Astrocyte of the spinal cord (primary cell): ENCODE measurements around the gene KLHL13.

ENCODE experiments used
- DNase-seq: peaks from one replicate; pipeline ENCODE4 v3.0.0; 2011; ENCODE audit warnings: low read depth, low spot score
- H3K4me3 ChIP-seq: 2 replicates; pipeline ENCODE4 v1.5.1; 2011; ENCODE audit warnings: low read depth, mild to moderate bottlenecking, low read length, moderate library complexity
- in situ Hi-C: cut with HindIII; loops from 2 replicates; pipeline ENCODE4 v1.10.0; 2017; ENCODE audit warnings: low sequenced_read_pairs
- TF ChIP-seq, protein P1 (sequence below): IDR thresholded peaks from 2 replicates; pipeline ENCODE4 v1.5.1; 2012; ENCODE audit warnings: low read depth, mild to moderate bottlenecking, low read length, inconsistent platforms

Gene KLHL13

DNA sequence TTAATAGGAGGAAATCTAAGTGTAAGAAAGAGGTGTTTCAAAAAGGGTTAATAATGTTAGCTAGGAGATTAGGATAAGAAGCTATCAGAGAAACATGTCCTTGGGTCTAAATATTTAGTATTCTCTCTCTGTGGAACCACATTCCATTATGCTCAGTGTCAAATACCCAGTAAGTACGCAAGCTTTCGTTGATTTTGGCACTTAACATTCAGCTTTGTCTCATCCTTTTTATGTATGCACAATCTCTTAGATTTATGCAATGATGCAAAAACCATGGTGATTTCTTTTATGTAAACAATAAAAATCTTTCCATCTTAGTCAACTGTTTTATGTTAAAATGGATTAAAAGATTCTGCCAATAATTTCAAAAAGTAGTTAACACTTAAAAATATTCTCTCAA lies 129.2 kb downstream of the KLHL13 start:
- in situ Hi-C loops = no loop called here
- TF ChIP-seq, protein P1, sequence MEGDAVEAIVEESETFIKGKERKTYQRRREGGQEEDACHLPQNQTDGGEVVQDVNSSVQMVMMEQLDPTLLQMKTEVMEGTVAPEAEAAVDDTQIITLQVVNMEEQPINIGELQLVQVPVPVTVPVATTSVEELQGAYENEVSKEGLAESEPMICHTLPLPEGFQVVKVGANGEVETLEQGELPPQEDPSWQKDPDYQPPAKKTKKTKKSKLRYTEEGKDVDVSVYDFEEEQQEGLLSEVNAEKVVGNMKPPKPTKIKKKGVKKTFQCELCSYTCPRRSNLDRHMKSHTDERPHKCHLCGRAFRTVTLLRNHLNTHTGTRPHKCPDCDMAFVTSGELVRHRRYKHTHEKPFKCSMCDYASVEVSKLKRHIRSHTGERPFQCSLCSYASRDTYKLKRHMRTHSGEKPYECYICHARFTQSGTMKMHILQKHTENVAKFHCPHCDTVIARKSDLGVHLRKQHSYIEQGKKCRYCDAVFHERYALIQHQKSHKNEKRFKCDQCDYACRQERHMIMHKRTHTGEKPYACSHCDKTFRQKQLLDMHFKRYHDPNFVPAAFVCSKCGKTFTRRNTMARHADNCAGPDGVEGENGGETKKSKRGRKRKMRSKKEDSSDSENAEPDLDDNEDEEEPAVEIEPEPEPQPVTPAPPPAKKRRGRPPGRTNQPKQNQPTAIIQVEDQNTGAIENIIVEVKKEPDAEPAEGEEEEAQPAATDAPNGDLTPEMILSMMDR = no peak
- H3K4me3 ChIP-seq = no peak overlapping the region
- no peak for DNase-seq

DNA sequence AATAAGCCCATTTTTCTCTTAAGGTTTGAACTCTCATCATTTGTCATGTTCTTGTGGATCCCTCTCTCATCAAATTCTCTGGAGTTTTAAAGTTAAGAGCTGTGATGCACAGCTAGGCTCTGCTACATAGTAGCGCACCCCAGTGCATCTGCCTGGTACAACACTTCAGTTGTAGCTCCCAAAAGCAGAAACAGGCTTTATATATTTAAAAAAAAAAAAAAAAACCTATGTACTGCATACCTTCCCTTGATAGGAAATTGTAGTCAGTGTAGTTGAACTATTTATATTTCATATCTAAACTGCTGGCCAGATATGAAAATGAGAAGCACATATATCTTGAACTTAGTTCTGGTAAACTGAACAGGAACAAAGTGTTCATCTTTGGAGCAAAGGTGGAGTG lies 131.4 kb downstream of the KLHL13 start:
- in situ Hi-C loops = no loop called here
- H3K4me3 ChIP-seq = no peak overlapping the region
- DNase-seq = no peak
- TF ChIP-seq, protein P1 = no peak

DNA sequence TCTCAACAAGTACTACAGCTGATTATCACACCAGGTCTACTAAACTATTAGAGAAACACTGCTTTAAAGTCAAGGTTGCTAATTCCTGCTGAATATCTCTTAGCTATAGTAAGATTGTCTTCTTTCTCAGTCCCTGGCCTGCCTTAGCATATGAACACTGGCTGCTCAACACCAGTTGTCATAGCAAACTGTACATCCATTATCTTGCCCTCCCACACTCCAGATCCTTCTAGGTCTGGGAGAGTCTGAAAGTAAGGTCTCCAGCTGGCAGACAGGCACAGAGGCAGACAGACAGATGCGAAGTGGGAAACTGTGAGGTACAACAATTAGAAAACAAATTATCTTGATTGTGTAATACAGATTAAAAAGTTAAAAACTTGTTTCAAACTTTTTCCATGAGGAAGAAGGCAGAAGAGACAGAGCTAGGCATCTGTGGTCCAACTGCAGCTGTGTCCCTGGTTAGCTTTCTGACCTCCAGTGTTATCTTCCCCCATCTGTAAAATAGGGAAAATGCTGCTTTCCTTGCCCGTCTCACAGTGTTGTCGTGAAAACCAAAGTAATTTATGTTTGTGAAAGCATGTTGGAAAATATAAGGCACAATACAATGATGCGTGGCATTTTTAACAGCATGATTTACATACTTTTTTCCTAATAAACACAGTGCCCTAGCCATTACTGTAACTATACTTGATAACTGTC lies 133.8 kb downstream of the KLHL13 start:
- in situ Hi-C loops = no loop called here
- TF ChIP-seq, protein P1 = no peak
- H3K4me3 ChIP-seq = no peak overlapping the region
- DNase-seq = no peak

DNA sequence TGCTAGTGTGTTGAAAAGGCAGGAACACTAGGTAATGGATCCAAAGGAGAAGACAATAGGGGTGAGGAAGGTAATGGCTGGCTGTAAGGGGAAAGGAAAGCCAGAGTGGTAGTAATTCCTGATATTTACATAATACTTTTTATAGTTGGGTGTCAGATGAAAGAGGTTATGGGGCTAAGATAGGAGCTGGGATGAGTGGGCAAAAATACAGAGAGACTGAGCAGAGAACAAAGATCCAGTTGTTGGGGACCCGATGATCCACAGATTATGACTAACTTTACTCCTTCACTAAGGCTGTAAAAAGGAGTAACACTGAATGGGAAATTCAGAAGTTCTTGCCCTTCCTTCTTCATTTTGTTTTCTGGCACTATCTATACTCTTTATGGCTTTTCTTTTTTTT lies 138.2 kb downstream of the KLHL13 start:
- in situ Hi-C loops = no loop called here

DNA sequence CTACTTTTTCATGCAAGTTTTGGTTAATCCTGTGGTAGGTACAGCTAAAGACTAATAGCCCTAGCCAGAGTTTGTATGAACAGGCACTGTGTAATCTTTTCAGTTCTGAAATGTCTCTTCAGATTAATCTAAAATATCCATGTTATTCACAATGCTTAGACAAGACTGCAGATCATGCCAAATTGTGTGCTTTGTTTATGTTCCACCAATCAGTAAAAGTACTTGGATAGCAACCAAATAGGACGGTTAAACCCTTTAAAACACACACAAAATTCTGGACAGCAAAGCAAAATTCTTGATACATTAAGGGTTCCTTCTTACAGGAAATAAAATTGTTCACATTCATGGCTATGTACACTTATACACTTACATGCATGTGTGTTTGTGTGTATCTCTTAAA lies 139.1 kb downstream of the KLHL13 start:
- in situ Hi-C loops = no loop called here
- H3K4me3 ChIP-seq = no peak overlapping the region
- TF ChIP-seq, protein P1 = no peak
- DNase-seq = no peak

More for the DNA sequence above, 138.2 kb downstream of the KLHL13 start:
- DNase-seq = no peak
- TF ChIP-seq, protein P1 = no peak
- H3K4me3 ChIP-seq = no peak overlapping the region

DNA sequence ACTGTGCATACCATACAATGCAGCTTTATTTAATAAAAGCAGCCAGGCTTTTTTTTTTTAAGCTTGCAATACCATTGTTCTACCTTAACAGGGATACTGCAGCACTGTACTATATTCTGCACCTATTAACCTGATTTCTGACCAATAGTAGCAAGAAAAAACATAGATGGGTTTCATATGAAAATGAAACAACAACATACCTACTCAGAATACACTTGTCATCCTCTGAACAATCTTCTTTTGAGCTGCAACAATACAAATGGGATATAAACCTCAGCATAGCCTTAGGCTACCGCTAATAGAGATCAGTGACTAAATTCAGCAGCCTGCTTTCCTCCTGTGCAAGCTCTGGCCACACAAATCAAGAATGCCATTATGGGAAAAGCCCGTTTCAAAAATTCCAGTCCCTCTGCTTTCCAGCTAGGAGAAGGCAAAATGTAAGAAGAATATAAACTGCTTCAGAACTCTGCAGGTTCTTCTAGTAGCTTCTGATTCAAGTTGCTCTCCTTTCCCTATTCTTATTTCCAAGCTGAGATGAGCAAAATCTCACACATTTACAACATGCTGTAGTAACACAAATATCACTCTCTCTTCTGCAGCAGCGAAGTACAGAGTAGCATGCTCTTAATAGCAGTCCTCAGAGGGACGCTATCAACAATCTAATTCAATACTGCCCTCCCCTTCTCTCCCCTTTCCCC lies 143.4 kb downstream of the KLHL13 start:
- H3K4me3 ChIP-seq = no peak overlapping the region
- in situ Hi-C loops = no loop called here
- TF ChIP-seq, protein P1 = no peak
- no peak for DNase-seq
